Mesodermal cell (in vitro differentiated cells): Measurements from ENCODE around the gene PKD1L1.

Experiments
- H3K27ac ChIP-seq: 2 replicates; pipeline ENCODE4 v1.7.0; 2013; ENCODE audit warnings: mild to moderate bottlenecking, low read depth, low read length, moderate library complexity; ENCODE audit not compliant: severe bottlenecking
- H3K36me3 ChIP-seq: 2 replicates; pipeline ENCODE4 v1.7.1; 2013; ENCODE audit warnings: mild to moderate bottlenecking, low read length, moderate library complexity; ENCODE audit not compliant: control insufficient read depth, insufficient read depth
- H3K4me1 ChIP-seq: one replicate; pipeline ENCODE4 v1.7.1; 2013; ENCODE audit warnings: mild to moderate bottlenecking, low read length; ENCODE audit not compliant: insufficient read depth, control insufficient read depth, poor library complexity, severe bottlenecking
- H3K4me3 ChIP-seq: 2 replicates; pipeline ENCODE4 v1.7.0; 2013; ENCODE audit warnings: low read length, control low read depth, mild to moderate bottlenecking; ENCODE audit not compliant: insufficient read depth, poor library complexity, severe bottlenecking; ENCODE audit errors: extremely low read depth
- H3K9me3 ChIP-seq: 2 replicates; pipeline ENCODE4 v1.7.1; 2013; ENCODE audit warnings: mild to moderate bottlenecking, low read length, moderate library complexity; ENCODE audit not compliant: control insufficient read depth
- WGBS, 2 experiments: methylation state at CpG; one replicate each; pipeline ENCODE4 v1.1.5; 2013; ENCODE audit warnings: missing lambda C conversion rate in 2 of 2; ENCODE audit not compliant: insufficient coverage in 2 of 2; 5-methylcytosine and 5-hydroxymethylcytosine counted together

PKD1L1 gene

DNA sequence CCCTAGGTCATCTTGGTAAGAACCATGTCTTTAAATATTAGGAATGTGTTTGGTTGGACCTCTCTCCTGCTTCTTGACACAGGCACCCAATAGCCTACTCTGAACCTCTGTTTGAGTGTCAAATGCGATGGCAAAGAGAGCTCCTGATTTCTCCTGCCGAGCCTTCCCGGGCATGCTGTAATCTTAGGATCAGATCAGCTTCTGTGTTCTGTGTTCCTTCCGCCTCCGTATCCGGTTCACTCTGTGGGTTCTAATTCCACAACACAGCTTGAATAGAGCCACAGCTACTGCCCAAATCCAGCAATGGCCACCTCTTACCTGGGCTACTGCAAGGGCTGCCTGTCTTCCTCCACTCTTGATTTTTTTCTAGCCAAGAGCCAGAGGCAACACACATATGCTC, 201.1 kb downstream of the PKD1L1 start:
- Histone ChIP-seq H3K27ac (no peak overlapping the region), H3K4me1 (peaks cover 5% of the 10 kb centered on the region), H3K4me3 (no peak overlapping the region), H3K9me3 (no peaks in the 10 kb centered on the region), H3K36me3 (no peaks in the 10 kb centered on the region)
- WGBS, 2 experiments: 85 to 94% methylated on average over 6 of the region's 6 CpGs

GRCh38 chr7:47746468-47746867, 201.8 kb downstream of the PKD1L1 start:
- no peak overlapping the region for H3K4me3 ChIP-seq
- H3K9me3 ChIP-seq: no peaks in the 10 kb centered on the region
- 94 to 100% methylated on average over 3 of the region's 4 CpGs for WGBS, 2 experiments
- no peak overlapping the region for H3K27ac ChIP-seq
- no peaks in the 10 kb centered on the region for H3K36me3 ChIP-seq
- H3K4me1 ChIP-seq: peaks cover 5% of the 10 kb centered on the region

DNA sequence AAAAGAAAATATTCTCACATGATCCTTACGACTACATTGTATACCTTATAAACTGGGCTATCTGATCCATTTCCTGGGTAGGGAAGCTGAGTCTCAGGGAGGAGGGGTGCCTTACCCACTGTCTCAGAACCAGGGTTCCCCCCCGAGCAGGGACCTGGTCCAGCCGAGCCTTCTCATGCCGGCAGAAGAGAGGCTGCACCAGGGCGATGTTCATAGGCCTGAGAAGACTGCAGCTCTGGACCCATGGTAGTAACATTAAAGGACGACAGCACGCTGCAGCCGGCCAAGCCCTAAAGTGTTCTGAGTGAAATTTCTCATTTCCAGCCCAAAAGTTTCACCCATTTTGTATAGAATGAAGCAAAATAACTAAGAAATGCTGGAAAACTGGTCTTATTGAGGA, 203.4 kb downstream of the PKD1L1 start:
- Histone ChIP-seq H3K4me3 (no peak overlapping the region), H3K27ac (no peak overlapping the region), H3K4me1 (peaks cover 5% of the 10 kb centered on the region), H3K36me3 (no peaks in the 10 kb centered on the region), H3K9me3 (no peaks in the 10 kb centered on the region)
- WGBS, 2 experiments: 89 to 94% methylated on average over 4 of the region's 8 CpGs

DNA sequence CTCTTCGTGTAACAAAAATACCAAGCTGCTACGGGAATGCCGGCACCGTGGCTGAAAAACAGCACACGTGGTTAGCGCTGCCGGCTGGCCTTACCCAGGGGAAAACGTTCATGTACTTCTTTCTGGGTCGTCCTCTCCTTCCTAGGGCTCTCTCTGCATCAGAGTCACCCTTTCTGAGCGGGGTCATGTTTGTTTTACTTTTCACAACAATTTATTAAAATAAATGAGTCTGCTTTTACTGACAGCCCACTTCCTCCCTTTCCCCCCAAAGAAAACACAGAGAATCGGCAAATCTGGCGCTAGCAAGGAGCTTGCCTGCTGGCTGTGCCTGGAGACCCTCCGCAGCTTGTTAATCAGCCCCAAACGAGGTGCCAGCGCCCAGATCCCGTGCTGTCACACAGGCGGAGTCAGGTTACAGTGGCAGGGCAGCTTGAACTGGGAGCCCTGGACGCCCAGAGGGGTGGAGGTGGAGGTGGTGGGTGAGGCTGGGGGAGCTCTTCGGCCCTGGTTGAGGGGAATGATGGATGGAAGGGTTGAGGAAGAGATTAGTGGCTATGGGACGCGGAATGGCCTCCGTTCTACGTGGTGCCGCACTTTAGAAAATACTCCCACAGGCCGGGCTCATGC, 204.2 kb downstream of the PKD1L1 start:
- Histone ChIP-seq H3K27ac (no peak overlapping the region), H3K4me3 (no peak overlapping the region), H3K36me3 (no peaks in the 10 kb centered on the region), H3K4me1 (peaks cover 5% of the 10 kb centered on the region), H3K9me3 (no peaks in the 10 kb centered on the region)
- WGBS, 2 experiments: 66 to 70% methylated on average over 22 to 24 of the region's 25 CpGs

DNA sequence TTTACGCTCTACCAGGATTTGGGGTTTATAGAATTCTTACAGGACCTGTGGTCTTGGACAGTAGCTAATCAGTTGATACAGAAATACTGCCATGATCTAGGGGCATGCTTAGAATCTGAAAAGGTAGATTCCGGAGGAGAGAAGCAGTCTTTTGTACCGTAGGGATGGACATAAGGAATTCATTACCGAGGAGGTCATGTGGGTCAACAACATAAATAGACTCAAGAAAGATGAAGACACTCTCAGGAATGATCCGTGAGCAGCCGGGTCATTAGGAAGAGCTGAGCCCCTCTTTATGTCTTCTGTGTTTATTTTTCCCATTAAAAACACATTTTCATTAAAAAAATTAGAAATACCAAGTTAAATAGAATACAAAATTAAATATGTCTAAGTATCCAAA, 206.3 kb downstream of the PKD1L1 start:
- 96 to 98% methylated on average over 3 to 5 of the region's 6 CpGs for WGBS, 2 experiments
- Histone ChIP-seq H3K36me3 (no peaks in the 10 kb centered on the region), H3K4me1 (peaks cover 5% of the 10 kb centered on the region), H3K9me3 (no peaks in the 10 kb centered on the region), H3K4me3 (no peak overlapping the region), H3K27ac (no peak overlapping the region)

DNA sequence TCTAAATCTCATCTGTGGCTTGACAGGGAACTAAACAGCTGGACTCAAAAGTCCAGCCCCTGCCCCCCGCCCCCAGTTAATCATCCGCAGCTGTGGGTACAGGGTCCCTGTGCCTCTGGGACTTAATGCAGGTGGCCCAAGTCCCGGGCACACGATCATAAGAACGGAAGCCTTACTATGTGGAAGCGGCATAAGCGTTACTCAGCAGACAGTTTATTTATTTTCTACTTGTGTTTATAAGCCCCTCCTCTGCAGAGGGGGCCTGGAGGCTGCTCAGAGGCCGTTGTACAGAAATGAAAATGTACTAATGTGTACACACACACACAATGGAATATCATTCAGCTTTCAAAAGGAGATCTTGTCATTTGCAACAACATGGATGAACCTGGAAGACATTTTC, 208.4 kb downstream of the PKD1L1 start:
- H3K9me3 ChIP-seq: no peaks in the 10 kb centered on the region
- H3K4me1 ChIP-seq: peaks cover 5% of the 10 kb centered on the region
- no peak overlapping the region for H3K27ac ChIP-seq
- no peak overlapping the region for H3K4me3 ChIP-seq
- WGBS, 2 experiments: 60 to 63% methylated on average over 3 to 4 of the region's 8 CpGs
- H3K36me3 ChIP-seq: no peaks in the 10 kb centered on the region

GRCh38 chr7:47739301-47739875, 208.9 kb downstream of the PKD1L1 start:
- Histone ChIP-seq H3K36me3 (no peaks in the 10 kb centered on the region), H3K27ac (no peak overlapping the region), H3K4me3 (no peak overlapping the region), H3K4me1 (peaks cover 5% of the 10 kb centered on the region), H3K9me3 (no peaks in the 10 kb centered on the region)
- 71 to 87% methylated on average over 3 to 6 of the region's 9 CpGs for WGBS, 2 experiments

DNA sequence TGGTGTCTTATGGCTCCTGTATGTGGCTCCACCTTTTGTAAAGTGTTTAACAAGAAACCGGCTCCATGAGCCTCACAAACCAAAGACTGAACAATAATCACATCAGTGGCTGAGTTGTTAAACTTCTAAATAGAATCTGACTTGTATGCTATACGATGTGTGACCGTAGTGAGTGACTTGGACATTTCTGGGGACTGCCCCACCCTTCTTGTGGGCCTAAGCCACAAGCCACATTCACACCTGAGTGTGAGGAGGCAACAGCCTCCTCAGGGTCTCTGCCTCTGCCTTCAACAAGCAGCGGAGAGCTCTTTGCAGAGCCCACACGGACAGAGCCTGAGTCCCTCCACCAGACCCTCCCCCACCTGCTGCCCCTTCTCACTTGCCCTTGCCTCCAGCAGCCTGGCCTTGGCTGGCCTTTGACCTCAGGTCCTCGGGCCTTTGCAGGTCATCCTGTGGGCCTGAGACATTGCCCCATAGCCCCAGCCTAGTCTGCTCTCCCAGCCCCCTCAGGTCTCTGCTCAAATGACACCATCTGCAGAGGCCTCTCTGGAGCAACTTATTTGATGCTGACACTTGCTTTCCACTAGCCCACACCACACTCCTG, 209.6 kb downstream of the PKD1L1 start:
- no peaks in the 10 kb centered on the region for H3K9me3 ChIP-seq
- H3K4me3 ChIP-seq: no peak overlapping the region
- H3K36me3 ChIP-seq: no peaks in the 10 kb centered on the region
- H3K4me1 ChIP-seq: no peaks in the 10 kb centered on the region
- no peak overlapping the region for H3K27ac ChIP-seq
- WGBS, 2 experiments: 73 to 77% methylated on average over 5 to 6 of the region's 6 CpGs

DNA sequence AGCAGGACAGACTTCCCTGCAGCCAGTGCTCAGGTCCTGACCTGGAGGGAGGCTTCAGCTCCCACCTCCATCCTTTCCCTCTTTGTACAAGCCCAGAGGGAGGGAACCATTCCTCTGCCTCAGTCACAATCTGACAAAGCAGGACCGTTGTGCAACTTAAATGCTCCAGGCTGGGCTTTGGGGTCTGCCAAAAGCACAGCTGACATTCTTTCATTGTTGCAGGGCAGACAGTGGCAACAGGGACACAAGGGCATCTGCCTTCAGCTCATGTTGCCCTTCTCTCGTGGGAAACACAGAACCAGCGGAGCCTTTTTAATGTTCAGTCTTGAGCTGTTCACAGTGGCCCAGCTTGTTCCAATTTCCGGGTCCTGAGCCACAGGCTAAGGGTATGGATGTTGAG, 210.7 kb downstream of the PKD1L1 start:
- Histone ChIP-seq H3K36me3 (no peaks in the 10 kb centered on the region), H3K4me3 (no peak overlapping the region), H3K9me3 (no peaks in the 10 kb centered on the region), H3K27ac (no peak overlapping the region), H3K4me1 (no peaks in the 10 kb centered on the region)
- 60 to 91% methylated on average over 3 to 4 of the region's 4 CpGs for WGBS, 2 experiments

- Histone ChIP-seq H3K4me3 (no peak overlapping the region), H3K27ac (no peak overlapping the region), H3K9me3 (no peaks in the 10 kb centered on the region), H3K4me1 (no peaks in the 10 kb centered on the region), H3K36me3 (no peaks in the 10 kb centered on the region)
- WGBS, 2 experiments: 90 to 100% methylated on average over 2 to 3 of the region's 6 CpGs
These were observed 212.6 kb downstream of the PKD1L1 start for GRCh38 chr7:47735431-47736345.
